WTC11 (cell line): ENCODE results near the gene ZNF438. TPM values are rescaled to one million over a fixed set of nuclear protein-coding genes. Genes with fewer than 3 reads are reported as not detected.

Experiments
- ATAC-seq: fragments of 200-7000 bp; cut with Tn5 transposase; 2 replicates; pipeline ENCODE4 v1.10.0; 2021; ENCODE audit warnings: mild to moderate bottlenecking, moderate library complexity
- CTCF ChIA-PET: fragments of 300-600 bp; sonication (Branson Sonifier 250); formaldehyde crosslinking; loops from one replicate; lab custom pipeline; 2021; ENCODE audit warnings: antibody characterized with exemption; lab: Charles Lee
- POLR2A ChIA-PET: fragments of 350-600 bp; sonication (Branson Sonifier 250); formaldehyde crosslinking; loops from one replicate; lab custom pipeline; 2021; ENCODE audit warnings: antibody characterized with exemption; lab: Charles Lee
- DNase-seq: peaks from one replicate; pipeline ENCODE4 v3.0.0; 2021; ENCODE audit warnings: low spot score
- H3K27ac Mint-ChIP-seq: 2 replicates; pipeline ENCODE4 v1.8.0; 2021; ENCODE audit warnings: mixed read lengths
- H3K27me3 Mint-ChIP-seq: 2 replicates; pipeline ENCODE4 v1.8.0; 2021; ENCODE audit warnings: low read depth, mild to moderate bottlenecking, moderate library complexity, mixed read lengths
- H3K36me3 Mint-ChIP-seq: 2 replicates; pipeline ENCODE4 v1.8.0; 2021; ENCODE audit warnings: mixed read lengths
- H3K4me1 Mint-ChIP-seq: 2 replicates; pipeline ENCODE4 v1.8.0; 2022; ENCODE audit warnings: mixed read lengths
- H3K4me3 Mint-ChIP-seq: 2 replicates; pipeline ENCODE4 v1.8.0; 2021; ENCODE audit warnings: mild to moderate bottlenecking, moderate library complexity, mixed read lengths
- H3K9me3 Mint-ChIP-seq: 2 replicates; pipeline ENCODE4 v1.8.0; 2021; ENCODE audit warnings: mixed read lengths
- ATF1 ChIP-seq: sonication (generic); formaldehyde crosslinking; IDR thresholded peaks from 2 replicates; pipeline ENCODE4 v1.8.1; 2023; ENCODE audit warnings: mild to moderate bottlenecking, moderate library complexity, missing genetic modification reagents
- ATF3 ChIP-seq: sonication (generic); formaldehyde crosslinking; conservative IDR thresholded peaks from 2 replicates; pipeline ENCODE4 v1.8.1; 2022; ENCODE audit warnings: mild to moderate bottlenecking, missing genetic modification reagents
- CBFB ChIP-seq: sonication (generic); formaldehyde crosslinking; IDR thresholded peaks from 2 replicates; pipeline ENCODE4 v1.8.1; 2022; ENCODE audit warnings: mild to moderate bottlenecking, low read depth, missing genetic modification reagents
- E2F1 ChIP-seq: sonication (generic); formaldehyde crosslinking; IDR thresholded peaks from 2 replicates; pipeline ENCODE4 v1.8.0; 2022; ENCODE audit warnings: mild to moderate bottlenecking, missing genetic modification reagents
- FOXP1 ChIP-seq: sonication (generic); formaldehyde crosslinking; IDR thresholded peaks from 2 replicates; pipeline ENCODE4 v1.8.0; 2022; ENCODE audit warnings: missing genetic modification reagents, mild to moderate bottlenecking, moderate library complexity, borderline replicate concordance
- JUN ChIP-seq: sonication (generic); formaldehyde crosslinking; IDR thresholded peaks from 2 replicates; pipeline ENCODE4 v1.8.0; 2023; ENCODE audit warnings: mild to moderate bottlenecking, missing genetic modification reagents
- MAX ChIP-seq: sonication (generic); formaldehyde crosslinking; IDR thresholded peaks from 2 replicates; pipeline ENCODE4 v1.8.0; 2022; ENCODE audit warnings: mild to moderate bottlenecking, missing genetic modification reagents
- NFYB ChIP-seq: sonication (generic); formaldehyde crosslinking; conservative IDR thresholded peaks from 2 replicates; pipeline ENCODE4 v1.8.0; 2022; ENCODE audit warnings: low read depth, missing genetic modification reagents
- NR1H2 ChIP-seq: sonication (generic); formaldehyde crosslinking; IDR thresholded peaks from 2 replicates; pipeline ENCODE4 v1.9.0; 2021; ENCODE audit warnings: mild to moderate bottlenecking, moderate library complexity, missing genetic modification reagents
- NR2C2 ChIP-seq: sonication (generic); formaldehyde crosslinking; IDR thresholded peaks from 2 replicates; pipeline ENCODE4 v1.8.0; 2022; ENCODE audit warnings: mild to moderate bottlenecking, missing genetic modification reagents
- RELA ChIP-seq: sonication (generic); formaldehyde crosslinking; IDR thresholded peaks from 2 replicates; pipeline ENCODE4 v1.8.1; 2022; ENCODE audit warnings: missing genetic modification reagents, mild to moderate bottlenecking, borderline replicate concordance
- SP1 ChIP-seq: sonication (generic); formaldehyde crosslinking; conservative IDR thresholded peaks from 2 replicates; pipeline ENCODE4 v1.8.1; 2022; ENCODE audit warnings: missing genetic modification reagents
- ZBTB21 ChIP-seq: sonication (generic); formaldehyde crosslinking; IDR thresholded peaks from 2 replicates; pipeline ENCODE4 v1.8.1; 2023; ENCODE audit warnings: mild to moderate bottlenecking, missing genetic modification reagents, borderline replicate concordance
- ZNF121 ChIP-seq: sonication (generic); formaldehyde crosslinking; IDR thresholded peaks from 2 replicates; pipeline ENCODE4 v1.8.0; 2023; ENCODE audit warnings: missing genetic modification reagents
- total RNA-seq: library from RNA; stranded (reverse); gene quantifications from 3 replicates; pipeline ENCODE4 v1.2.3, GENCODE V29; 2021
- TF ChIP-seq, protein P1 (sequence below): sonication (generic); formaldehyde crosslinking; IDR thresholded peaks from 2 replicates; pipeline ENCODE4 v1.8.0; 2022; ENCODE audit warnings: mild to moderate bottlenecking, missing genetic modification reagents
- TF ChIP-seq, protein P2 (sequence below): fragments of 250-450 bp; sonication (Bioruptor Pico); IDR thresholded peaks from 2 replicates; pipeline ENCODE4 v2.1.2; 2022; ENCODE audit warnings: mild to moderate bottlenecking, moderate library complexity
- TF ChIP-seq, protein P3 (sequence below): sonication (generic); formaldehyde crosslinking; IDR thresholded peaks from 2 replicates; pipeline ENCODE4 v1.8.0; 2023; ENCODE audit warnings: missing genetic modification reagents, mild to moderate bottlenecking, borderline replicate concordance
- TF ChIP-seq, protein P4 (sequence below): sonication (generic); formaldehyde crosslinking; IDR thresholded peaks from 2 replicates; pipeline ENCODE4 v1.8.1; 2023; ENCODE audit warnings: mild to moderate bottlenecking, missing genetic modification reagents
- TF ChIP-seq, protein P5 (sequence below): sonication (generic); formaldehyde crosslinking; IDR thresholded peaks from 2 replicates; pipeline ENCODE4 v1.8.1; 2023; ENCODE audit warnings: mild to moderate bottlenecking, missing genetic modification reagents, moderate library complexity
- TF ChIP-seq, protein P6 (sequence below): fragments of 250-450 bp; sonication (Bioruptor Pico); IDR thresholded peaks from 2 replicates; pipeline ENCODE4 v1.9.0; 2021; ENCODE audit warnings: mild to moderate bottlenecking

Gene ZNF438
- total RNA-seq, 1 experiment from 2014 or later, result 1.9 TPM

DNA sequence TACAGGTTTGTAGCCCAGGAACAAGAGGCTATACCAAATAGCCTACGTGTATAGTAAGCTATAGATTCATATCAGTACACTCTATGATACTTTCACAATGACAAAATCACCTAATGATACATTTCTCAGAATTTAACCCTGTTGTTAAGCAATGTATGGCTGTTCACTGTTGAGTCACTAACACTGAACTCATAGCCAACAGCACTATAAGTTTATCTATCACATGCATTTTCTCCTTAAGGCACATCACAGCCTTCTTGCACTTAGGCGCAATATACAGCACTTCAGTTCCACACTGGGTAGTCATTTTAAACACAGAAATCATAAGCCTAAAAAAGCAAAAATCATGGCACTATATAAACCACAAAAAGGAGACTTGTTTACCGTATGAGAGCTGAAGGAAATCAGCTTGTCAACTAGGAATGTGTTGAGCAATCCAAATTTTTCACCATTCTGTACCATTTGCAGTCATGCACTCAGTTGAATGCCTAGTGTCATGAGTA lies 45.6 kb downstream of the ZNF438 start (continued):
- no peak for TF ChIP-seq NR2C2 (CRISPR knock-in tag)
- no peak for TF ChIP-seq MAX (CRISPR knock-in tag)
- no peak for TF ChIP-seq FOXP1
- no peak for TF ChIP-seq JUN
- no peak for TF ChIP-seq RELA (CRISPR knock-in tag)

GRCh38 chr10:30985512-30985911 lies 46.2 kb downstream of the ZNF438 start:
- TF ChIP-seq, protein P1, sequence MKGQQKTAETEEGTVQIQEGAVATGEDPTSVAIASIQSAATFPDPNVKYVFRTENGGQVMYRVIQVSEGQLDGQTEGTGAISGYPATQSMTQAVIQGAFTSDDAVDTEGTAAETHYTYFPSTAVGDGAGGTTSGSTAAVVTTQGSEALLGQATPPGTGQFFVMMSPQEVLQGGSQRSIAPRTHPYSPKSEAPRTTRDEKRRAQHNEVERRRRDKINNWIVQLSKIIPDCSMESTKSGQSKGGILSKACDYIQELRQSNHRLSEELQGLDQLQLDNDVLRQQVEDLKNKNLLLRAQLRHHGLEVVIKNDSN (CRISPR knock-in tag), result no peak
- TF ChIP-seq NR1H2, result no peak
- TF ChIP-seq, protein P2, sequence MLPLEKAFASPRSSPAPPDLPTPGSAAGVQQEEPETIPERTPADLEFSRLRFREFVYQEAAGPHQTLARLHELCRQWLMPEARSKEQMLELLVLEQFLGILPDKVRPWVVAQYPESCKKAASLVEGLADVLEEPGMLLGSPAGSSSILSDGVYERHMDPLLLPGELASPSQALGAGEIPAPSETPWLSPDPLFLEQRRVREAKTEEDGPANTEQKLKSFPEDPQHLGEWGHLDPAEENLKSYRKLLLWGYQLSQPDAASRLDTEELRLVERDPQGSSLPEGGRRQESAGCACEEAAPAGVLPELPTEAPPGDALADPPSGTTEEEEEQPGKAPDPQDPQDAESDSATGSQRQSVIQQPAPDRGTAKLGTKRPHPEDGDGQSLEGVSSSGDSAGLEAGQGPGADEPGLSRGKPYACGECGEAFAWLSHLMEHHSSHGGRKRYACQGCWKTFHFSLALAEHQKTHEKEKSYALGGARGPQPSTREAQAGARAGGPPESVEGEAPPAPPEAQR, result no peak
- TF ChIP-seq, protein P3, sequence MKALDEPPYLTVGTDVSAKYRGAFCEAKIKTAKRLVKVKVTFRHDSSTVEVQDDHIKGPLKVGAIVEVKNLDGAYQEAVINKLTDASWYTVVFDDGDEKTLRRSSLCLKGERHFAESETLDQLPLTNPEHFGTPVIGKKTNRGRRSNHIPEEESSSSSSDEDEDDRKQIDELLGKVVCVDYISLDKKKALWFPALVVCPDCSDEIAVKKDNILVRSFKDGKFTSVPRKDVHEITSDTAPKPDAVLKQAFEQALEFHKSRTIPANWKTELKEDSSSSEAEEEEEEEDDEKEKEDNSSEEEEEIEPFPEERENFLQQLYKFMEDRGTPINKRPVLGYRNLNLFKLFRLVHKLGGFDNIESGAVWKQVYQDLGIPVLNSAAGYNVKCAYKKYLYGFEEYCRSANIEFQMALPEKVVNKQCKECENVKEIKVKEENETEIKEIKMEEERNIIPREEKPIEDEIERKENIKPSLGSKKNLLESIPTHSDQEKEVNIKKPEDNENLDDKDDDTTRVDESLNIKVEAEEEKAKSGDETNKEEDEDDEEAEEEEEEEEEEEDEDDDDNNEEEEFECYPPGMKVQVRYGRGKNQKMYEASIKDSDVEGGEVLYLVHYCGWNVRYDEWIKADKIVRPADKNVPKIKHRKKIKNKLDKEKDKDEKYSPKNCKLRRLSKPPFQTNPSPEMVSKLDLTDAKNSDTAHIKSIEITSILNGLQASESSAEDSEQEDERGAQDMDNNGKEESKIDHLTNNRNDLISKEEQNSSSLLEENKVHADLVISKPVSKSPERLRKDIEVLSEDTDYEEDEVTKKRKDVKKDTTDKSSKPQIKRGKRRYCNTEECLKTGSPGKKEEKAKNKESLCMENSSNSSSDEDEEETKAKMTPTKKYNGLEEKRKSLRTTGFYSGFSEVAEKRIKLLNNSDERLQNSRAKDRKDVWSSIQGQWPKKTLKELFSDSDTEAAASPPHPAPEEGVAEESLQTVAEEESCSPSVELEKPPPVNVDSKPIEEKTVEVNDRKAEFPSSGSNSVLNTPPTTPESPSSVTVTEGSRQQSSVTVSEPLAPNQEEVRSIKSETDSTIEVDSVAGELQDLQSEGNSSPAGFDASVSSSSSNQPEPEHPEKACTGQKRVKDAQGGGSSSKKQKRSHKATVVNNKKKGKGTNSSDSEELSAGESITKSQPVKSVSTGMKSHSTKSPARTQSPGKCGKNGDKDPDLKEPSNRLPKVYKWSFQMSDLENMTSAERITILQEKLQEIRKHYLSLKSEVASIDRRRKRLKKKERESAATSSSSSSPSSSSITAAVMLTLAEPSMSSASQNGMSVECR (CRISPR knock-in tag), result no peak
- TF ChIP-seq, protein P4, sequence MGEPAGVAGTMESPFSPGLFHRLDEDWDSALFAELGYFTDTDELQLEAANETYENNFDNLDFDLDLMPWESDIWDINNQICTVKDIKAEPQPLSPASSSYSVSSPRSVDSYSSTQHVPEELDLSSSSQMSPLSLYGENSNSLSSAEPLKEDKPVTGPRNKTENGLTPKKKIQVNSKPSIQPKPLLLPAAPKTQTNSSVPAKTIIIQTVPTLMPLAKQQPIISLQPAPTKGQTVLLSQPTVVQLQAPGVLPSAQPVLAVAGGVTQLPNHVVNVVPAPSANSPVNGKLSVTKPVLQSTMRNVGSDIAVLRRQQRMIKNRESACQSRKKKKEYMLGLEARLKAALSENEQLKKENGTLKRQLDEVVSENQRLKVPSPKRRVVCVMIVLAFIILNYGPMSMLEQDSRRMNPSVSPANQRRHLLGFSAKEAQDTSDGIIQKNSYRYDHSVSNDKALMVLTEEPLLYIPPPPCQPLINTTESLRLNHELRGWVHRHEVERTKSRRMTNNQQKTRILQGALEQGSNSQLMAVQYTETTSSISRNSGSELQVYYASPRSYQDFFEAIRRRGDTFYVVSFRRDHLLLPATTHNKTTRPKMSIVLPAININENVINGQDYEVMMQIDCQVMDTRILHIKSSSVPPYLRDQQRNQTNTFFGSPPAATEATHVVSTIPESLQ (CRISPR knock-in tag), result no peak
- TF ChIP-seq, protein P5, sequence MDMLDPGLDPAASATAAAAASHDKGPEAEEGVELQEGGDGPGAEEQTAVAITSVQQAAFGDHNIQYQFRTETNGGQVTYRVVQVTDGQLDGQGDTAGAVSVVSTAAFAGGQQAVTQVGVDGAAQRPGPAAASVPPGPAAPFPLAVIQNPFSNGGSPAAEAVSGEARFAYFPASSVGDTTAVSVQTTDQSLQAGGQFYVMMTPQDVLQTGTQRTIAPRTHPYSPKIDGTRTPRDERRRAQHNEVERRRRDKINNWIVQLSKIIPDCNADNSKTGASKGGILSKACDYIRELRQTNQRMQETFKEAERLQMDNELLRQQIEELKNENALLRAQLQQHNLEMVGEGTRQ (CRISPR knock-in tag), result no peak
- no peaks in the 10 kb centered on the region for H3K9me3 Mint-ChIP-seq
- ChIA-PET POLR2A (no interaction called here), CTCF (no interaction called here)
- no peaks in the 10 kb centered on the region for H3K4me1 Mint-ChIP-seq
- H3K27me3 Mint-ChIP-seq, result no peaks in the 10 kb centered on the region; the same call in 1 of the 2 replicates
- H3K4me3 Mint-ChIP-seq, result no peak overlapping the region
- H3K36me3 Mint-ChIP-seq, result no peaks in the 10 kb centered on the region
- no peak for ATAC-seq
- no peak for DNase-seq
- H3K27ac Mint-ChIP-seq, result no peak overlapping the region

DNA sequence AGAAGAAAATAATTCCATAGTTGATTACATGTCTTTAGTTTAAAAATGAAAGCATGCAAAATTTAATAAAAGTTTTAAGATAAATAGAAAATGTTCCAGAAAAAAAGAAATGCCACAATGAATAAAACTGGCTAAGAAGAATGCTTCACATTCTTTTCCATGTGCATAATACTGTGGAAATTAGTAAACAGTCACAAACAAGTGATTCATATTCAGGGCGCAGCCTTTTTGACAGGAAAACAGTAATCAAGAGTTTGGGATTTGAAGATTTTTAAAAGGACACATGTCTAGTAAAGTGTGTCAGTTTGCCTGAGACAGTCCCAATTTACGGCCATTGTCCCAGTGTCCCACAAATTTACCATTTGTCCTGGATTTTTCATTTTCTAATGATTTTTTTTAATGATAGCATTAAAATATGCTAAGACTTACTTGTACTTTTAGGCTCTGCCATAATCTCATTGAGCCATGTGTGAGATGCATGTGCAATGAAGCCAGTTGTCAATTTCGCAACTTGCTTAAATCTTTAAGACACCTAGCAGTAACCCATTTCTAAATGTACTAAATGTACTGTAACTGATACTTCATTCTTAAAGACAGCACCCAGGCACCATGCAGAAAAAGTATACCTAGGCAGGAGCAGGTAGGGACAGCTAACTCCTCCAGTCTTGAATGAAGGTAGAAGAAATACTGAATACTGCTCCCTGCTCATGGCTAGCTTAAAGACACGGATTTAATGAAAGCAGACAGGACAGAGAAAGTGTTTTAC lies 46.9 kb downstream of the ZNF438 start:
- peaks cover 3% of the 10 kb centered on the region for H3K9me3 Mint-ChIP-seq
- CTCF ChIA-PET, result no interaction called here
- H3K4me3 Mint-ChIP-seq, result no peak overlapping the region
- H3K36me3 Mint-ChIP-seq, result 0 out of 2 replicates have a peak, but pooled peaks cover 2% of the 10 kb centered on the region
- no peak for DNase-seq
- POLR2A ChIA-PET, result no interaction called here
- ATAC-seq, result no peak
- H3K27me3 Mint-ChIP-seq, result no peaks in the 10 kb centered on the region
- H3K27ac Mint-ChIP-seq, result no peak overlapping the region
- no peaks in the 10 kb centered on the region for H3K4me1 Mint-ChIP-seq
- TF ChIP-seq NFYB (no peak), CBFB (CRISPR knock-in tag) (no peak), ZBTB21 (CRISPR knock-in tag) (no peak), E2F1 (CRISPR knock-in tag) (no peak), SP1 (CRISPR knock-in tag) (no peak), ATF3 (no peak), ATF1 (no peak), ZNF121 (CRISPR knock-in tag) (no peak)
- TF ChIP-seq, protein P6, sequence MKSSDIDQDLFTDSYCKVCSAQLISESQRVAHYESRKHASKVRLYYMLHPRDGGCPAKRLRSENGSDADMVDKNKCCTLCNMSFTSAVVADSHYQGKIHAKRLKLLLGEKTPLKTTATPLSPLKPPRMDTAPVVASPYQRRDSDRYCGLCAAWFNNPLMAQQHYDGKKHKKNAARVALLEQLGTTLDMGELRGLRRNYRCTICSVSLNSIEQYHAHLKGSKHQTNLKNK (CRISPR knock-in tag), result no peak
